Measurements from ENCODE around the gene DRC3.
A peak's percentile ranks its signal among the peaks of the same experiment; 100 is the strongest.

The DRC3 gene

DNA sequence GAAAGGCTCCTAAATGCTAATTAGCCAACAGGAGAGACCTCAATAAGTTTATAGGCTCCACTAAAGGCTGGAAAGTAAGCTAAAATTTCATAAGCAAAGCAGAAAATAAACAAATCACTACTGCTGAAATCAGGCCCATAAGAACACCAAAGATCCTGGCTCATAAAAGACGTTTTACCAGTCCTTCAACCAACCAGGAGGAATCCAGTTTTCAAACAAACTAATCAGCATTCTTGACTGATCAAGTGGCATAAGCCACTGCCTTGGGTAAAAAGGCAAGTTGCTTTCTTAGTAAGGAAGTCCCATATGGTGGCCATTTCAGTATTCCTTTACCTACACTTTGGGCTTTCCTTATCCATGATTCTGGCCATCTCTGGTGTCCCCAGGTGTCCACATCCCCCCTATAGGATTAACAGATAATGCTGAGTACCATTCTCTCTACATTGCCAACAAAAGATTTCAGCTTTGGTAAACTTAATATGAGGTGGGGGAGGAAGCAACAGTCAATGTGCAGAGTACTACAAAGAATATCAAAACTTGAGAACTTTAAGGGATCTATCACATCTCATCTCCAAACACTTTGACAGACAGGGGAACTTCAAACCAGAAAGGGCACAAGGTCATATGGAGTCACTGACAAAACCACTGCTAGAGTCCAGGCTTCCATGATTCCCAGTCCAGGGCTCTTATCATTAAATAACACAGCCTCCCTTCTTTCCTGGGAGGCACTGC, 1.8 kb upstream of the DRC3 start:
- no peak for DNase-seq (ENCODE audit: low spot score)

- DNase-seq (ENCODE audit: low spot score): no peak
These were observed 1.1 kb upstream of the DRC3 start for GRCh38 chr17:17971431-17972125.

DNA sequence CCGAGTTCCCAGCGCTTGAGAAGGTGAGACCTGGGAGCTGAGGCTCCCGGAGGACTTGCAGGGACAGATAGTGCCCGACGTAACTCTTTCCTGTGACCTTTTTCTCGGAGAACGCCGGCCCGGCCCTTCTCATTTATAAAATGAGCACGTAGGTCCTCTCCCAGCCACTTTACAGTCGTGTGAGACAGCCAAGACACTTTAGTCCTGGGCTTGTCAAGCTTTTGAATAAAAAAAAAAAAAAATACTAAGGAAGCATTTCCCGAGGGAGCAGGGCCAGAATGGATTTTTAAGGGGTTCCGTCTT, 241 bp downstream of the DRC3 start:
- DNase-seq (ENCODE audit: low spot score): no peak

- DNase-seq (ENCODE audit: low spot score): no peak
These were observed 2.8 kb downstream of the DRC3 start for GRCh38 chr17:17975436-17975835.

DNA sequence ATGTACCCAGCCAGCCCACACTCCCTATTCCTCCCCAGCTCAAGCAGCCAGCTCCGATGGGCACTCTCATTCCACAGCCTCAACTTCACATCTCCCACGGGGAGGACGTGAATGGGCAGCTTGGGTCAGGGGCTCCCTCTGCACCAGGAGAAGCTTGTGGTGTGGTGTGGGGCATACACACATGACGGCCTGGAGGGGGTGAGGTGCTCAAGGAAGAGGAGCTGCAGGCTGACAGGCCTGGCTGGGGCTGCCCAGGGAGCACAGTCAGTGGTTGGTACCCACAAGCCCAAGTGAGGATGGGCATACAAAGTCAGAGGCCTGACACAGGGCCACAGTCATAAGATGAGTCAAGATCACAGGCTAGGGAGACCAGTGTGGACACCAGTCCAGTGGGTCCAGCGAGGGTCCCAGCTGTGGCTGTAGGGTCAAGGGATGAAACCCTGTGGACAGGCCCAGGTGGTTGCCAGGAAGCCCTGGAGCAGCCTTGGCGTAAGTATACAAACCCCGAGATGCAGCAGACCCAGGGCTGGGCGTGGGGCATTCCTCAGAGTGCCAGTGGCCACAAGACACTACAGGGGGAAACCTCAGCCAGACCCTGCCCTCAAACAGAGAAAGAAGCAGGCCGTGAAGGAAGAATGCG, 4.4 kb downstream of the DRC3 start:
- no peak for DNase-seq (ENCODE audit: low spot score)

- no peak for DNase-seq (ENCODE audit: low spot score)
These were observed 6.1 kb downstream of the DRC3 start for GRCh38 chr17:17978481-17979424.

- no peak for DNase-seq (ENCODE audit: low spot score)
These were observed 7.1 kb downstream of the DRC3 start for GRCh38 chr17:17979778-17980177.

GRCh38 chr17:17981330-17981729, 8.7 kb downstream of the DRC3 start:
- no peak for DNase-seq (ENCODE audit: low spot score)

DNA sequence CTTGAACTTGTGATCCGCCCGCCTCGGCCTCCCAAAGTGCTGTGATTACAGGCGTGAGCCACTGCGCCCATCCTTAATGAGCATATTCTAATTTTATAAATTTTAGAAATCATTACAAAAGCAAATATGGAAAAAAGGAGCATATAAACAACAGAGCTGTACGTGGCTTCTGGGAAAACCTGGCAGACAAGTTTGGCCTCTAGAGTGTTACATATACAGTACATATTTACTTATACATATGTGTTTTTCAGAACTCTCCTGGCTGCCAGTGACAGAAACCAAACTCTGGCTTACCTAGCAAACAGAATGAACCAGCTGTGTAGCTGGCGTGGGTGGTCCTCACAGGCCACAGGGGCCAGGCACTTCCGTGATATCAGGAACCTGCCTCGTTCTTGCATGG, 10.1 kb downstream of the DRC3 start:
- DNase-seq (ENCODE audit: low spot score): no peak

GRCh38 chr17:17983376-17983775, 10.7 kb downstream of the DRC3 start:
- no peak for DNase-seq (ENCODE audit: low spot score)

GRCh38 chr17:17983776-17984175, 11.1 kb downstream of the DRC3 start:
- DNase-seq (ENCODE audit: low spot score): no peak

- no peak for DNase-seq (ENCODE audit: low spot score)
These were observed 12.5 kb downstream of the DRC3 start for GRCh38 chr17:17985153-17985552.

- DNase-seq (ENCODE audit: low spot score): peak; percentile 29
These were observed 12.9 kb downstream of the DRC3 start for GRCh38 chr17:17985555-17985954.

DNA sequence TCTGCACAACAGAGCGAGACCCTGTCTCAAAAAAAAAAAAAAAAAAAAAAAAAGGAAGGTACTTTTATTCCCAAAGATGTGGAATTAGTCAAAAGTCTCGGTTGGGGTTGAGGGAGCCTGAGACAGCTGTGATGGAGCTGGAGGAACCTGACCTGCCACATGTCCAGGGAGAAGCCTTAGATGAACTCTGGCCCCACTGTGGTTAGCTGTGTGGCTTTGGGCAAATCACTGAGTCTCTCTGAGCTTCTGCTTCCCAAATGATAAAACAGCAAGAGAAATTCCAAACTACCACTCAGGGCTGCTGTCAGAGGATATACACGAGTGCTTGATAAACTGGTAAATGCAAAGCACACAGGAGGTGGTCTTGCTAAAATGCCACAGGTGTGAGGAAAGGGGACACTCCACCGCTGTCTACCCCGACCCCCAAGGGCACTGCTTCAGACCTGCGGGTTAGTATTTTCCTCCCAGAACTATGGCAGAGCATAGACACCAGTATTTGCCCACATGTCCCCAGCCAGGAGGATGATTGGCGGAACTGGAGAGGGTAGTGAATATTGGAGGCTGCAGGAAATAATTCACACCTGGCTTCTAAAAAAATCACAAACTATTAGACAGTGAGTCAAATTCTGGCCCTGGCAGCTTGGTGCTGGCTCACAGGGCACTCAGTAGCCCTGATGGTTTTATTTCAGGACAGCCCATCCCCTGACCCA, 14.7 kb downstream of the DRC3 start:
- DNase-seq (ENCODE audit: low spot score): no peak

DNA sequence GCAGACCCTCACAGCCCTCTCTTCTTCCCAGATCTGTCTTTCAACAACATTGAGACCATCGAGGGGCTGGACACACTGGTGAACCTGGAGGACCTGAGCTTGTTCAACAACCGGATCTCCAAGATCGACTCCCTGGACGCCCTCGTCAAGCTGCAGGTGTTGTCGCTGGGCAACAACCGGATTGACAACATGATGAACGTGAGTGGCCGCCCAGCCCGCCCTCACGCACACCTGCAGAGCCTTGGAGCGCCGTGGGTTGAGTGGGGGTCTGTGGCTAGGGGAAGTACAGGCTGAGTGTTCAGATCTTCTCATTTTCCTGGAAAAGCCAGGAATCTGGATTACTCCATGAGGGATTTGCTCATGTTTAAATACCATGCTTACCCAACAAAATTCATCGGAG, 15.2 kb downstream of the DRC3 start:
- no peak for DNase-seq (ENCODE audit: low spot score)

DNA sequence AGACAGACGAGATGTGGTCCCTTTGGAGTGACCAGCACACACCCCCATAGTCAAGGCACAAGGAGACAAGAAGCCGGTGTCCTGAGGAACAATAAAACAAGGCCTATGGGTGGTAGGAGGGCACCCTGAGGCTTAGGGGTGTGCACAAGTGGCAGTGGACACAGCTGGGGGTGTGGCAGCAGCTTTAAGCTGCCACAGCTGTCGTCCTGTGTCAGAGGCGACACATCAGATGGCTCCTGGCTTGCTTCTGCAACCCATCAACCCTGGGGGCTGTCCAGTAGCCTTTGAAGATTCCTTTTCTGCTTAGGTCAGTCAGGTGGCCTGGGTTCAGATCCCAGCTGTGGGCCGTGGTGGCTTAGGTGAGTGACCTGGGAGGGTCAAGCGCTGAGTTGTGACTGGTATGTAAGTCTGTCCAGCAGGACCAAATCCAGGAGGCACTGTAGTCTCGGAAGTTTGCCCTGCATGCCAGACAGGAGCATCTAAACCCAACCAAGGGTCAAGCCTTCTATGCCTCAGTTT, 15.8 kb downstream of the DRC3 start:
- DNase-seq (ENCODE audit: low spot score): no peak

DNA sequence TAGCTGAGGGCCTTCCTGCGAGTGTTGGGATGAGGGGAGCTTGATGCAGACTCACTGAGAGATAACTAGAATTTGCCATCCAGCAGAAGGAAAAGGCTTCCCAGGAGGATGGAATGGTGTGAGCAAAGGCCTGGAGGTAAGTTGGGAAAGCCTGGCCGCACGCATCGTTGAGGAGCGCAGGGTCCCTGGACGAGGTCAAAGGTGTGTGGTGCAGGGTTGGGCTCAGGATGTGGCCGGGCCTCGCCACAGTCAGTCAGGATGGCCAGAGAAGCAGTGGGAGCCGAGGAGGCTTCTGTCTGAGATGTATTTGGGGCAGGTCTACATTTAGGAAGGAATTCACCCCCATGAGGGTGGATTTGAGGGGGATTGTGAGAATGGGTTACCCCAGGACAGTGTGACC, 16.4 kb downstream of the DRC3 start:
- DNase-seq (ENCODE audit: low spot score): no peak

GRCh38 chr17:17989618-17990017, 17.0 kb downstream of the DRC3 start:
- no peak for DNase-seq (ENCODE audit: low spot score)

DNA sequence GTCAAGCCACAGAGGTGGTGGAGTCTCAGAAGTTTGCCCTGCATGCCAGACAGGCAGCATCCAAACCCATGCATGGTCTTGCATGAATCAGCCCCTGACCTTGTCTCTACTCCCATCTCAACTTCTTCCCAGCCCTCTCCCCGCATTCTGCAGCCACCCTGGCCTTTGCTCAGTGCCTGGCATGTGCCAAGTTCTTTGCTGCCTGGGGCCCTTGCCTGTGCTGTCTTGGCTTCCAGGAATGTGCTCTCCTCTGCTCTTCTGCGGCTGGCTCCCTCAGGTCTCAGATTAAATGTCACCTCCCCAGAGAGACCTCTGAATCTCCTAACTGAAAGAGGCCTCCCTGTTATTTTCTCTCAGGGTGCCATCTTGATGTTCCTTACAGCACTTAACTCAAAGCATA, 17.6 kb downstream of the DRC3 start:
- no peak for DNase-seq (ENCODE audit: low spot score)

DNA sequence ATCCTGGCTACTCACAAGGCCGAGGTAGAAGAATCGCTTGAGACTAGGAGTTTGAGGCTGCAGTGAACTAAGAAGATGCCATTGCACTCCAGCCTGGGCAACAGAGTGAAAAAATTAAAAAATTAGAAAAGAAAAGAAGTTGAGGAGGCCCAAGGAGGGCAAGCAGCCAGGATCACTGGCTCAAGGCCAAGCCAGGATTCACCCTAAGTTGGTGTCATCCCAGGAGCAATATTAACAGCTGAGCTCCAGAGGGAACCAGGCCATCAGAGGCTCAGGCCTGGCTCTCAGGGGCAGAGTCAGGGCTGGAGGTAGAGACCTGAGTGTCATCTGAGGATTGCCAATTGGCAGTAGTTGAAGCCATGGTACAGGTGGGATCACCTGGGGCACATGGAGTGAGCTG, 20.7 kb downstream of the DRC3 start:
- no peak for DNase-seq (ENCODE audit: low spot score)

- no peak for DNase-seq (ENCODE audit: low spot score)
These were observed 21.2 kb downstream of the DRC3 start for GRCh38 chr17:17993852-17994251.
